Cardiac fibroblast (primary cell): ENCODE measurements around the gene SMG6.

ENCODE experiments used
- DNase-seq, 2 donors: peaks; one replicate each; pipeline versions ENCODE4 v3.0.0 to v3.0.0-alpha.2; 2010; ENCODE audit warnings: low read depth in 2 of 2
- H3K4me3 ChIP-seq, 2 donors: replicated peaks in 1 of 2; 1 replicate in 1 of 2; 2 replicates in 1 of 2; pipeline ENCODE4 v1.5.1; 2011; ENCODE audit warnings: low read depth in 2 of 2, low read length in 2 of 2, mild to moderate bottlenecking in 2 of 2, moderate library complexity in 1 of 2
- TF ChIP-seq, protein P1 (sequence below): IDR thresholded peaks from one replicate; pipeline ENCODE4 v1.5.1; 2011; ENCODE audit warnings: low read depth, mild to moderate bottlenecking, low read length, inconsistent platforms

The SMG6 gene

GRCh38 chr17:2108170-2108569, 195.4 kb downstream of the SMG6 start:
- TF ChIP-seq, protein P1, sequence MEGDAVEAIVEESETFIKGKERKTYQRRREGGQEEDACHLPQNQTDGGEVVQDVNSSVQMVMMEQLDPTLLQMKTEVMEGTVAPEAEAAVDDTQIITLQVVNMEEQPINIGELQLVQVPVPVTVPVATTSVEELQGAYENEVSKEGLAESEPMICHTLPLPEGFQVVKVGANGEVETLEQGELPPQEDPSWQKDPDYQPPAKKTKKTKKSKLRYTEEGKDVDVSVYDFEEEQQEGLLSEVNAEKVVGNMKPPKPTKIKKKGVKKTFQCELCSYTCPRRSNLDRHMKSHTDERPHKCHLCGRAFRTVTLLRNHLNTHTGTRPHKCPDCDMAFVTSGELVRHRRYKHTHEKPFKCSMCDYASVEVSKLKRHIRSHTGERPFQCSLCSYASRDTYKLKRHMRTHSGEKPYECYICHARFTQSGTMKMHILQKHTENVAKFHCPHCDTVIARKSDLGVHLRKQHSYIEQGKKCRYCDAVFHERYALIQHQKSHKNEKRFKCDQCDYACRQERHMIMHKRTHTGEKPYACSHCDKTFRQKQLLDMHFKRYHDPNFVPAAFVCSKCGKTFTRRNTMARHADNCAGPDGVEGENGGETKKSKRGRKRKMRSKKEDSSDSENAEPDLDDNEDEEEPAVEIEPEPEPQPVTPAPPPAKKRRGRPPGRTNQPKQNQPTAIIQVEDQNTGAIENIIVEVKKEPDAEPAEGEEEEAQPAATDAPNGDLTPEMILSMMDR = no peak
- no peak for DNase-seq
- no peak overlapping the region for H3K4me3 ChIP-seq

DNA sequence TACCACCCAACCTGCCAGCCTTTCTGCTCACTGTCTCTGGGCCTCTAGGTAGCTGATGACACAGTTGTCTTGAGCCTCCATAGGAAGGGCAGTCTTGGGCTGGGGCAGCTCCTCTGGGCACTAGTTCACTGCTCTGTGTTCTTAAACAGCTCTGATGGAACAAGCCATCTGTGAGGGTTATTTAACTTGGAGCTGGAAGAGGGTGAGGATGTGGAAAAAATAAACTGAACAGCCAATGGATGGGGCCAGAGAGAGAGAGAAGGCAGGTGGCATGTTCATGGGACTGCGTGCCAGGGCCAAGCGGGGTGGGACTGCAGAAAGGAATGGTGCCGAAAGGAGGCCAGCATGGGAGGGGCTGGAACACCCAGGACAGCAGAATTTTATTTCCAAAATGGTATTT, 196.1 kb downstream of the SMG6 start:
- DNase-seq = no peak

DNA sequence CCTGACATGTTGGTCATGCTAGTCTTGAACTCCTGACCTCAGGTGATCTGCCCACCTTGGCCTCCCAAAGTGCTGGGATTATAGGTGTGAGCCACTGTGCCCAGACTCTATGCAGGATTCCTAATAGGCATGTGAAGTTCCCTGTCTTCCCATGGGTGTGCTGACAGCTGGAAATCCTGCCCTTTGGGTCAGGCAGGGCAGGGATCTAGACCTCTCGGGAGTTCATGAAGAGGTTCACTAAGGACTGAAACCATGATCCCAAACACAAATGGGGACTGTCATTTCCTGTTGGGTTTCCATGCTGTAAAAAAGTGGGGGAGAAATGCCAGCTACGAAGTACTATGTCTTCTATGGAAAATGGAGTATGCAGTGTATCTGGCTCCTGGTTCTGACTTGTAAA, 196.5 kb downstream of the SMG6 start:
- DNase-seq = no peak
- no peak overlapping the region for H3K4me3 ChIP-seq
- TF ChIP-seq, protein P1 = no peak

More for the DNA sequence above, 196.1 kb downstream of the SMG6 start:
- TF ChIP-seq, protein P1 = no peak
- no peak overlapping the region for H3K4me3 ChIP-seq

DNA sequence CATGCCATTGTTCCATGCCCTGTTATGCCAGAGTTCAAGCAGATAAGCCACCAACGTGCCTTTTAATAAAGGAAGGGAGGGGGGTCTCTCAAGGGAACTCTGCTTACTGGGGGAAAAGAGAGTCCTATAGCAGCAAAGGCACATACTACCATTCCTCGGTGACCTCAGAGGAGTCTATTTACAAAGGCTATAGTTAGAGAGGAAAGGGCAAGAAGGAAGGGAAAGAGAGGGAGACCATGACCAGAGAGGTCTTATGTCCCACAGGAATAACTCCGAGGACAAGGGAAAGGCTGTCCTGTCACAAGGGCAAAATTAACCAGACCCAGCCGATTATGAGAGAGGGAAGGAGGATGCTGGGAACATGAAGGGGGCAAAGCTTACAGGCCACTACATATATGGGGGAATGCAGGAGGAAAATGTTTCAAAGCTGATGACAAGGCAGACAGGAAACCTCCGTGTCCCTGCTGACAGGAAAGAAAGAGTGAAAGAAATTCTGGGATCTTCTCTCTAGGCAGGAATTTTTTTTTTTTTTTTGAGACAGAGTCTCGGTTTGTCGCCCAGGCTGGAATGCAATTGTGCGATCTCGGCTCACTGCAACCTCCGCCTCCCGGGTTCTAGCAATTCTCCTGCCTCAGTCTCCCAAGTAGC, 197.2 kb downstream of the SMG6 start:
- TF ChIP-seq, protein P1 = no peak
- H3K4me3 ChIP-seq = no peak overlapping the region
- peak in 1 of 2 donors; percentile 39 for DNase-seq

DNA sequence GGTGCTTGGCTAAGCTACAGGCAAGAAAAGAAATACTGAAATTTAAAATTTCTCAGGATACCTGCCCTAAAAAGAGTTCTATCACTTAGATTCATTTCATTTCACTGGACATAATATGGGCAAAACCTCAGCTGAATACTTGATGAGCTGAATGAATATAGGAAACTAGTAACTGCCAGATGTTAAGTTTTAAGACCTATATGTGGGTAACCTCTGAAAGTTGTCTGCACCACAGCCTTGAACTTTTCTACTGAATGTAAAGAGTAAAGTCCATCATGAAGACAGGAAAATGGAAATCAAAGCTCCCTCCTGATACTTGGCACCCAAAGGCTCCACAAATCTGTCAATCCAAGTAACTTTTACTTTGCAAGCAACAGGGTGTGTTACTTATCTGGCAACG, 197.9 kb downstream of the SMG6 start:
- TF ChIP-seq, protein P1 = no peak
- H3K4me3 ChIP-seq = no peak overlapping the region
- DNase-seq = no peak

DNA sequence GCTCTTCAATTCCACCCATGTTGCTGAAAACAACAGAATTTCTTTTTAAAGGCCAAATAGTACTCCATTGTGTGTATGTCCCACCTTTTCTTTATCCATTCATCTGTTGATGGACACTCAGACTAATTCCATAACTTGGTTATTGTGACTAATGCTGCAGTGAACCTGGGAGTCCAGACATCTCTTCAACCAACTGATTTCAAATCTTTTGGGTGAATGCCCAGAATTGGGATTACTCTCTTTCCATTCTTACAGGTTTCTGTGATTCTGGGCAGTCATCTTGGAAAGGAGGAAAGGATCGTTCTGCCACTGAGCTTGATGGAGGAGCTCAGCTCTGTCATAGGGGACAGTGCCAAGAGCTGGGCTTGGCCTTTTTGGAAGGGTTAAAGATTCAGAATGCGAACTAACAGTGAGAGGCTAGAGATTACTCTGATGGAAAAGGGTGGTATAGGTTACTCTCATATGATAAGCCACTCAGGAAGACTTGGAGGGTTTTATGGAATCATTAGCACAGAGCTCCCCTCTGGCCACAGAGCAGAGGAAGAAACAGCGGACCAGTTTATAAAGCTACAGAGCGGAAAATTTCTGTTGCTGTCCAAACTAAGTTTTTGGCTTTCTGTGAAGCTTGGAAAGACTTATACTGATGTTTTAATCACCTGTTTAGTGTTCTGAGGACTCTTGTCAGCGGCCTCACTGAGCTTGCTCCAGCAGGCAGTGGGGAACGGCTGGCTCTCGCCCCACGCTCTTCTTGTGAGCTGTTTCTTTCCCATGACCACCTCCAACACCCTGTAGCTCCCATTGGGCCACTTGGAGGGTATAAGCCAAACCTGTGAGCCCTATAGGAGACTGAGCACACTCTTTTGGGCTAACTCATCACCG, 200.4 kb downstream of the SMG6 start:
- DNase-seq = peak; percentile 57 to 76
- TF ChIP-seq, protein P1 = no peak
- no peak overlapping the region for H3K4me3 ChIP-seq
